ENCODE measurements around the gene MZT2A.
A peak's percentile ranks its signal among the peaks of the same experiment; 100 is the strongest.
"Not testable (repeated sequence)": the region's sequence is repeated elsewhere in the genome, so short reads cannot be mapped to it uniquely, and the experiment has no call there.

MZT2A gene

GRCh38 chr2:131492015-131492417 is at the start of gene MZT2A:
Gene MZT2A (minus strand): TSS chr2:131492397. CDS start chr2:131492376, 21 bp downstream.
- not testable (repeated sequence) for DNase-seq

- not testable (repeated sequence) for DNase-seq
These were observed 46.7 kb upstream of the MZT2A start for GRCh38 chr2:131538856-131539255.

- DNase-seq: not testable (repeated sequence)
These were observed 44.6 kb upstream of the MZT2A start for GRCh38 chr2:131536841-131537240.

- DNase-seq: not testable (repeated sequence)
These were observed 44.0 kb upstream of the MZT2A start for GRCh38 chr2:131535951-131536826.

GRCh38 chr2:131535526-131535925 is 43.3 kb upstream of the MZT2A start:
- DNase-seq: no peak

GRCh38 chr2:131534965-131535364 is 42.8 kb upstream of the MZT2A start:
- not testable (repeated sequence) for DNase-seq

- not testable (repeated sequence) for DNase-seq
These were observed 42.1 kb upstream of the MZT2A start for GRCh38 chr2:131534317-131534672.

GRCh38 chr2:131533609-131534316 is 41.6 kb upstream of the MZT2A start:
- not testable (repeated sequence) for DNase-seq

GRCh38 chr2:131532723-131533608 is 40.8 kb upstream of the MZT2A start:
- not testable (repeated sequence) for DNase-seq

GRCh38 chr2:131531547-131532185 is 39.5 kb upstream of the MZT2A start:
- DNase-seq: not testable (repeated sequence)

GRCh38 chr2:131530626-131531344 is 38.6 kb upstream of the MZT2A start:
- DNase-seq: not testable (repeated sequence)

- not testable (repeated sequence) for DNase-seq
These were observed 37.8 kb upstream of the MZT2A start for GRCh38 chr2:131529864-131530445.

- DNase-seq: not testable (repeated sequence)
These were observed 37.0 kb upstream of the MZT2A start for GRCh38 chr2:131528981-131529863.

GRCh38 chr2:131527131-131528001 is 35.2 kb upstream of the MZT2A start, which contains the start of gene CCDC74A:
Gene CCDC74A (plus strand): TSS chr2:131527888. CDS start chr2:131527971, 83 bp downstream.
- peak; percentile 61 for DNase-seq

GRCh38 chr2:131525256-131525655 is 33.1 kb upstream of the MZT2A start:
- DNase-seq: not testable (repeated sequence)

GRCh38 chr2:131521961-131522781 is 30.0 kb upstream of the MZT2A start:
- DNase-seq: no peak

GRCh38 chr2:131521524-131521923 is 29.3 kb upstream of the MZT2A start:
- DNase-seq: not testable (repeated sequence)

- DNase-seq: no peak
These were observed 28.3 kb upstream of the MZT2A start for GRCh38 chr2:131520526-131520925.
